ENCODE results near the gene MT2A. TPM values are rescaled to one million over a fixed set of nuclear protein-coding genes. Genes with fewer than 3 reads are reported as not detected.

MT2A gene
- total RNA-seq, 1 donor from 2014 or later = 661 TPM

DNA sequence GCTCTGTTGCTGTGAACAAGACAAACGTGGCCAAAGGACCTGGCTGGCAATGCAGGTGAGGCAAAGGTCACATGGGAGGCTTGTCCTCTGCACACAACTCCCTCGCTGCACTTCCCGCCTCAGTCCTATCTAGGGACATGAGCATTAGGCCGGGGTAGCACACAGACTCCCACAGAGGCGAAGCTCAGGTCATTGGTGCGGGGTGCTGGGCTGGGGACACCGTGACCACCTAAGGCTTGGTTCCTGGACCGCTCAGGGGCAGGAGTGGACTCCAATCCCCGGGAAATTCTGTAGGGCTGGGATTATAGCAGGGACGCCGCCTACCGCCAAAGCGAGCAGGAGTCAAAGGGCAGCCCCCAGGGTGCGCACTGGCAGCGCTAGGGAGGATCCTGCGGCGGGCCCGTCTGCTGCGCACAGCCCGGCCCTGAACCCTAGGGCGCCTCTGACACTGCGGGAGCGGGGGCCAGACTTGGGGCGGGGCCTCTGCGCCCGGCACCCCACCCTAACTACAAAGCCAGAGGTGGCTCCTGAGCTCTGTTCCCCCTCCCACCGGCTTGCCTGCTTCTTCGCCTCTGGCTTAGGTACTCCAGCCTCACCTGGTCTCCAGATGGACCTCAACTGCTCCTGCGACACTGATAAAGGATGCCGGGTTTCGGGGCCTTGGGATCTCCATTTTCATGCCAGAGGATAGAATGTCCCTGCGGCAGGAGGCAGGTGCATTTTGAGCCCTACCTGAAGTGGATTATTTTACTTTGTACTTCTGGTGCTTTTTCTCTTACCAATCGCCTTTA lies 39.5 kb downstream of the MT2A start:
- peaks cover 12% of the 10 kb centered on the region for H3K4me1 ChIP-seq
- TF ChIP-seq POLR2A (IDR thresholded peaks at IDR 0.05) = no peak
- no peak for TF ChIP-seq CTCF (IDR thresholded peaks at IDR 0.05)
- TF ChIP-seq POLR2AphosphoS5 (IDR thresholded peaks at IDR 0.05; ENCODE audit: insufficient read depth in 1 of 2, low read depth in 1 of 2) = no peak
- intact Hi-C loops (cut with DNase I) = no loop called here
- no peak for DNase-seq (ENCODE audit: extremely low spot score in 2 of 2)
- H3K27ac ChIP-seq = no peak overlapping the region
- no peak overlapping the region for H3K4me3 ChIP-seq
- H3K27me3 ChIP-seq = no peaks in the 10 kb centered on the region
- no peaks in the 10 kb centered on the region for H3K9me3 ChIP-seq
- H3K36me3 ChIP-seq = no peaks in the 10 kb centered on the region

GRCh38 chr16:56649271-56649670 lies 40.9 kb downstream of the MT2A start:
- no peak overlapping the region for H3K27ac ChIP-seq
- no peaks in the 10 kb centered on the region for H3K36me3 ChIP-seq
- H3K4me3 ChIP-seq = no peak overlapping the region
- no peaks in the 10 kb centered on the region for H3K9me3 ChIP-seq
- no peaks in the 10 kb centered on the region for H3K27me3 ChIP-seq
- intact Hi-C loops (cut with DNase I) = no loop called here
- no peaks in the 10 kb centered on the region for H3K4me1 ChIP-seq
- DNase-seq (ENCODE audit: extremely low spot score in 2 of 2) = no peak
- no peak for TF ChIP-seq CTCF (IDR thresholded peaks at IDR 0.05)
- no peak for TF ChIP-seq POLR2A (IDR thresholded peaks at IDR 0.05)
- no peak for TF ChIP-seq POLR2AphosphoS5 (IDR thresholded peaks at IDR 0.05; ENCODE audit: insufficient read depth in 1 of 2, low read depth in 1 of 2)

DNA sequence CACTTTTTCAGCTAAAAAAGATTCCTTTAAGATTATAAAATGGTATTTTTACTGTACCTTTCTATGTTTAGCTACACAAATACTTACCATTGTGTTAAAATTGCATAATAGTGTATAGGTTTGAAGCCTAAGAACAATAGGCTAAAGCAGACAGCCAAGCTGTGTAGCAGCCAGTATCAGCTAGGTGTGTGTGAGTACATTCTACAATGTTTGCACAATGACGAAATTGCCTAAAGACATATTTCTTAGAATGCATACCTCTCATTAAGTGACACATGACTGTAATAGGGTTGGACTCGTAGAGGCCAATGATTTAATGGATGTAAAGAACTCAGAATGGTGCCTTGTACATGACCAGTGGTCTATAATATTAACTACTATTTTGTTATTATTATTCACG lies 41.4 kb downstream of the MT2A start:
- peak in 1 of 2 donors; percentile 85 for TF ChIP-seq POLR2AphosphoS5 (IDR thresholded peaks at IDR 0.05; ENCODE audit: insufficient read depth in 1 of 2, low read depth in 1 of 2)
- TF ChIP-seq CTCF (IDR thresholded peaks at IDR 0.05) = no peak
- no peak for TF ChIP-seq POLR2A (IDR thresholded peaks at IDR 0.05)
- Histone ChIP-seq H3K36me3 (no peaks in the 10 kb centered on the region), H3K4me3 (no peak overlapping the region), H3K27ac (no peak overlapping the region), H3K27me3 (no peaks in the 10 kb centered on the region), H3K4me1 (no peaks in the 10 kb centered on the region), H3K9me3 (no peaks in the 10 kb centered on the region)
- intact Hi-C loops (cut with DNase I) = no loop called here
- no peak for DNase-seq (ENCODE audit: extremely low spot score in 2 of 2)

DNA sequence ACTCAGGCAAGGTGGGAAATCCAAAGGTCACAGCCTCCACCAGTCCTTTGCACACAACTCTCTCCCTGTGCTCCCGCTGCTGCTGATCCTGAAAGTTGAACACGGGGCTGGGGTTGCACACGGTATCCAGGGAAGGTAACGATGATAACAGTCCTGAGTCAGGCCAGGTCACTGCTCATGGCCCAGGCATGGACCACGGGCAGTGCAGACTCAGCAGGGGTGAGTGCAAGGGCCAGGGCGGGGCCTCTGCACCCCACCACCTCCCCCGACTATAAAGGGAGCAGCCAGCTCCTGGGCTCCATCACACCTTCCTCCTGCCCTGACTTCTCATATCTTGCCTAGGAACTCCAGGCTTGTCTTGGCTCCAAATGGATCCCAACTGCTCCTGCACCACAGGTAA lies 43.2 kb downstream of the MT2A start, which contains the start of gene MT1B:
Gene MT1B (plus strand): TSS at position 301 of the 400 bp plus-strand sequence. CDS start 68 bp downstream, at position 369.
- intact Hi-C loops (cut with DNase I) = no loop called here
- H3K27ac ChIP-seq = no peak within 1 kb of the TSS
- no peaks in the 10 kb centered on the region for H3K36me3 ChIP-seq
- no peaks in the 10 kb centered on the region for H3K9me3 ChIP-seq
- H3K4me1 ChIP-seq = no peaks in the 10 kb centered on the region
- TF ChIP-seq CTCF (IDR thresholded peaks at IDR 0.05) (no peak), POLR2A (IDR thresholded peaks at IDR 0.05) (no peak), POLR2AphosphoS5 (IDR thresholded peaks at IDR 0.05; ENCODE audit: insufficient read depth in 1 of 2, low read depth in 1 of 2) (no peak)
- H3K27me3 ChIP-seq = no peaks in the 10 kb centered on the region
- DNase-seq (ENCODE audit: extremely low spot score in 2 of 2) = no peak
- no peak within 1 kb of the TSS for H3K4me3 ChIP-seq

- H3K4me1 ChIP-seq = peaks cover 5% of the 10 kb centered on the region
- intact Hi-C loops (cut with DNase I) = no loop called here
Observed at GRCh38 chr16:56652600-56652999, 44.2 kb downstream of the MT2A start.

More at GRCh38 chr16:56652600-56652999, 44.2 kb downstream of the MT2A start:
- no peak for DNase-seq (ENCODE audit: extremely low spot score in 2 of 2)
- TF ChIP-seq POLR2A (IDR thresholded peaks at IDR 0.05) (no peak), POLR2AphosphoS5 (IDR thresholded peaks at IDR 0.05; ENCODE audit: insufficient read depth in 1 of 2, low read depth in 1 of 2) (no peak), CTCF (IDR thresholded peaks at IDR 0.05) (no peak)
- Histone ChIP-seq H3K36me3 (no peaks in the 10 kb centered on the region), H3K27ac (no peak overlapping the region), H3K4me3 (no peak overlapping the region), H3K27me3 (no peaks in the 10 kb centered on the region), H3K9me3 (no peaks in the 10 kb centered on the region)
